Measurements from ENCODE around the gene ZNF397. TPM values are rescaled to one million over a fixed set of nuclear protein-coding genes. Genes with fewer than 3 reads are reported as not detected.
"Not testable (repeated sequence)": the region's sequence is repeated elsewhere in the genome, so short reads cannot be mapped to it uniquely, and the experiment has no call there.

Gene ZNF397
- total RNA-seq, 1 experiment from 2014 or later: 9.8 TPM

DNA sequence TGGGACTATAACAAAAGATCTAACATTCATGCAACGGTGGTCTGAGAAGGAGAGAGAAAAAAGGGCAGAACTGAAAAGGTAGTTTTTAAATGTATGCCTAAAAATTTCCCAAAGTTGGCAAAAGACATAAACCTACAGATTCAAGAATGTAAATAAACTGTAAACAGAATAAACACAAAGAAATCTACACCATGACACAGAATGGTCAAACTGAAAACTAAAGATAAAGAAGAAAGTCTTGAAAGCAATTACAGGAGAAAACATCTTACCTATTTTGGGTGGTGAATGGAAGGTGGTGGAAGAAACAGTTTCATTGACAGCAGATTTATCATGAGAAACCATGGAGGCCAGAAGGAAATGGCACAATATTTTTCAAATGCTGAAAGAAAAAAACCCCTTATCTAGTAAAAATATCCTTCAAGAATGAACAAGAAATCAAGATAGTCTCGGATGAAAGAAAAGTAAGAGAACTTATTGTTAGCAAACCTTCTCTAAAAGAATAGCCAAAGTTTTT, 35.6 kb upstream of the ZNF397 start:
- Histone ChIP-seq H3K9me3 (ENCODE audit: control insufficient read depth, insufficient read depth, low read depth, low read length) (0 out of 2 replicates have a peak, but pooled peaks cover 4% of the 10 kb centered on the region), H3K27me3 (ENCODE audit: control insufficient read depth, insufficient read depth, low read length) (no peaks in the 10 kb centered on the region; the same call in 1 of the 2 replicates), H3K4me3 (ENCODE audit: low read depth in 2 of 2, low read length in 2 of 2) (no peak overlapping the region), H3K36me3 (ENCODE audit: control insufficient read depth, insufficient read depth, low read length) (no peaks in the 10 kb centered on the region), H3K27ac (ENCODE audit: low read length) (no peak overlapping the region), H3K4me1 (ENCODE audit: control insufficient read depth, insufficient read depth, low read length) (no peaks in the 10 kb centered on the region)
- POLR2A ChIA-PET: no interaction called here
- TF ChIP-seq TCF7L2 (IDR thresholded peaks at IDR 0.05; ENCODE audit: low read depth, low read length): no peak
- no TSS peak for BruUV-seq (replicated peaks)
- CTCF ChIA-PET: no interaction called here
- ATAC-seq (no peak), DNase-seq (ENCODE audit: low read depth, low spot score) (no peak)
- in situ Hi-C loops (cut with HindIII; ENCODE audit: low pct_unique_long_range_greater_than_20kb, low sequenced_read_pairs): no loop called here
- intact Hi-C loops (cut with micrococcal nuclease; ENCODE audit: unreplicated experiment): no loop called here

DNA sequence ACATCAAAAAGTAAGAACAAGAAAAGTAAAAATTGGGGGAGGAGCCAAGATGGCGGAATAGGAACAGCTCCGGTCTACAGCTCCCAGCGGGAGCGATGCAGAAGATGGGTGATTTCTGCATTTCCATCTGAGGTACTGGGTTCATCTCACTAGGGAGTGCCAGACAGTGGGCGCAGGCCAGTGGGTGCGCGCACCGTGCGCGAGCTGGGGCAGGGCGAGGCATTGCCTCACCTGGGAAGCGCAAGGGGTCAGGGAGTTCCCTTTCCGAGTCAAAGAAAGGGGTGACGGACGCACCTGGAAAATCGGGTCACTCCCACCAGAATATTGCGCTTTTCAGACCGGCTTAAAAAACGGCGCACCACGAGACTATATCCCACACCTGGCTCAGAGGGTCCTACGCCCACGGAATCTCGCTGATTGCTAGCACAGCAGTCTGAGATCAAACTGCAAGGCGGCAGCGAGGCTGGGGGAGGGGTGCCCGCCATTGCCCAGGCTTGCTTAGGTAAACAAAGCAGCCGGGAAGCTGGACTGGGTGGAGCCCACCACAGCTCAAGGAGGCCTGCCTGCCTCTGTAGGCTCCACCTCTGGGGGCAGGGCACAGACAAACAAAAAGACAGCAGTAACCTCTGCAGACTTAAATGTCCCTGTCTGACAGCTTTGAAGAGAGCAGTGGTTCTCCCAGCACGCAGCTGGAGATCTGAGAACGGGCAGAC, 34.9 kb upstream of the ZNF397 start:
- DNase-seq (ENCODE audit: low read depth, low spot score); H3K36me3 ChIP-seq (ENCODE audit: control insufficient read depth, insufficient read depth, low read length); H3K27me3 ChIP-seq (ENCODE audit: control insufficient read depth, insufficient read depth, low read length); BruUV-seq (replicated peaks); CTCF ChIA-PET; H3K9me3 ChIP-seq (ENCODE audit: control insufficient read depth, insufficient read depth, low read depth, low read length); H3K27ac ChIP-seq (ENCODE audit: low read length); H3K4me3 ChIP-seq (ENCODE audit: low read depth in 2 of 2, low read length in 2 of 2); intact Hi-C loops (cut with micrococcal nuclease; ENCODE audit: unreplicated experiment); H3K4me1 ChIP-seq (ENCODE audit: control insufficient read depth, insufficient read depth, low read length); POLR2A ChIA-PET; in situ Hi-C loops (cut with HindIII; ENCODE audit: low pct_unique_long_range_greater_than_20kb, low sequenced_read_pairs); ATAC-seq: not testable (repeated sequence)

DNA sequence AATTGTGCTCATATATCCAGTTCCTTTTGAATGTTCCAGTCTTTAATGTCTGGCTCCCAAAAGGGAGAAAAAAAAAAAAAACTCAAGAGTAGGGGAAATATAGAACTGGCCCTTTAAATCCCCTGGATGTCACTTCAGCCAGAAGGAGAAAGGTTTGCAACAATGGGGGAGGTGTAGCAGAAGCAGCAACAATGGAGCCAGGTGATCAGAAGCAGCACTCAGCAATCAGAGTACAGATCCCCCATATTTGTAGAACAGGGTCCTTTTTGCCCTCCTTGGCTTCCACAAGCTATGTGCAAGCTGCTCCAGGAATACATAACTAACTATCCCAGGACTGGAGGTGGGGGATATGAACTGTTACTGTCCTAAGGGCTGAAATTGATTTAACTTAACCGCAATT, 25.8 kb upstream of the ZNF397 start:
- Histone ChIP-seq H3K27me3 (ENCODE audit: control insufficient read depth, insufficient read depth, low read length) (no peaks in the 10 kb centered on the region), H3K4me1 (ENCODE audit: control insufficient read depth, insufficient read depth, low read length) (no peaks in the 10 kb centered on the region), H3K4me3 (ENCODE audit: low read depth in 2 of 2, low read length in 2 of 2) (no peak overlapping the region), H3K27ac (ENCODE audit: low read length) (no peak overlapping the region), H3K9me3 (ENCODE audit: control insufficient read depth, insufficient read depth, low read depth, low read length) (no peaks in the 10 kb centered on the region), H3K36me3 (ENCODE audit: control insufficient read depth, insufficient read depth, low read length) (no peaks in the 10 kb centered on the region)
- ChIA-PET POLR2A (no interaction called here), CTCF (no interaction called here)
- DNase-seq (ENCODE audit: low read depth, low spot score): no peak
- intact Hi-C loops (cut with micrococcal nuclease; ENCODE audit: unreplicated experiment) (no loop called here), in situ Hi-C loops (cut with HindIII; ENCODE audit: low pct_unique_long_range_greater_than_20kb, low sequenced_read_pairs) (no loop called here)
- ATAC-seq: no peak
- TF ChIP-seq POLR2AphosphoS5 (IDR thresholded peaks at IDR 0.05; ENCODE audit: low read depth, low read length) (no peak), SIN3A (IDR thresholded peaks at IDR 0.05; ENCODE audit: borderline replicate concordance, insufficient read depth, low read depth, low read length) (no peak), TCF7L2 (IDR thresholded peaks at IDR 0.05; ENCODE audit: low read depth, low read length) (no peak)
- TF ChIP-seq, protein P1, sequence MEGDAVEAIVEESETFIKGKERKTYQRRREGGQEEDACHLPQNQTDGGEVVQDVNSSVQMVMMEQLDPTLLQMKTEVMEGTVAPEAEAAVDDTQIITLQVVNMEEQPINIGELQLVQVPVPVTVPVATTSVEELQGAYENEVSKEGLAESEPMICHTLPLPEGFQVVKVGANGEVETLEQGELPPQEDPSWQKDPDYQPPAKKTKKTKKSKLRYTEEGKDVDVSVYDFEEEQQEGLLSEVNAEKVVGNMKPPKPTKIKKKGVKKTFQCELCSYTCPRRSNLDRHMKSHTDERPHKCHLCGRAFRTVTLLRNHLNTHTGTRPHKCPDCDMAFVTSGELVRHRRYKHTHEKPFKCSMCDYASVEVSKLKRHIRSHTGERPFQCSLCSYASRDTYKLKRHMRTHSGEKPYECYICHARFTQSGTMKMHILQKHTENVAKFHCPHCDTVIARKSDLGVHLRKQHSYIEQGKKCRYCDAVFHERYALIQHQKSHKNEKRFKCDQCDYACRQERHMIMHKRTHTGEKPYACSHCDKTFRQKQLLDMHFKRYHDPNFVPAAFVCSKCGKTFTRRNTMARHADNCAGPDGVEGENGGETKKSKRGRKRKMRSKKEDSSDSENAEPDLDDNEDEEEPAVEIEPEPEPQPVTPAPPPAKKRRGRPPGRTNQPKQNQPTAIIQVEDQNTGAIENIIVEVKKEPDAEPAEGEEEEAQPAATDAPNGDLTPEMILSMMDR (IDR thresholded peaks at IDR 0.05): no peak
- TF ChIP-seq, protein P2, sequence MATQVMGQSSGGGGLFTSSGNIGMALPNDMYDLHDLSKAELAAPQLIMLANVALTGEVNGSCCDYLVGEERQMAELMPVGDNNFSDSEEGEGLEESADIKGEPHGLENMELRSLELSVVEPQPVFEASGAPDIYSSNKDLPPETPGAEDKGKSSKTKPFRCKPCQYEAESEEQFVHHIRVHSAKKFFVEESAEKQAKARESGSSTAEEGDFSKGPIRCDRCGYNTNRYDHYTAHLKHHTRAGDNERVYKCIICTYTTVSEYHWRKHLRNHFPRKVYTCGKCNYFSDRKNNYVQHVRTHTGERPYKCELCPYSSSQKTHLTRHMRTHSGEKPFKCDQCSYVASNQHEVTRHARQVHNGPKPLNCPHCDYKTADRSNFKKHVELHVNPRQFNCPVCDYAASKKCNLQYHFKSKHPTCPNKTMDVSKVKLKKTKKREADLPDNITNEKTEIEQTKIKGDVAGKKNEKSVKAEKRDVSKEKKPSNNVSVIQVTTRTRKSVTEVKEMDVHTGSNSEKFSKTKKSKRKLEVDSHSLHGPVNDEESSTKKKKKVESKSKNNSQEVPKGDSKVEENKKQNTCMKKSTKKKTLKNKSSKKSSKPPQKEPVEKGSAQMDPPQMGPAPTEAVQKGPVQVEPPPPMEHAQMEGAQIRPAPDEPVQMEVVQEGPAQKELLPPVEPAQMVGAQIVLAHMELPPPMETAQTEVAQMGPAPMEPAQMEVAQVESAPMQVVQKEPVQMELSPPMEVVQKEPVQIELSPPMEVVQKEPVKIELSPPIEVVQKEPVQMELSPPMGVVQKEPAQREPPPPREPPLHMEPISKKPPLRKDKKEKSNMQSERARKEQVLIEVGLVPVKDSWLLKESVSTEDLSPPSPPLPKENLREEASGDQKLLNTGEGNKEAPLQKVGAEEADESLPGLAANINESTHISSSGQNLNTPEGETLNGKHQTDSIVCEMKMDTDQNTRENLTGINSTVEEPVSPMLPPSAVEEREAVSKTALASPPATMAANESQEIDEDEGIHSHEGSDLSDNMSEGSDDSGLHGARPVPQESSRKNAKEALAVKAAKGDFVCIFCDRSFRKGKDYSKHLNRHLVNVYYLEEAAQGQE (IDR thresholded peaks at IDR 0.05; ENCODE audit: insufficient read depth in 1 of 2, low read depth in 2 of 2, low read length in 1 of 2): no peak
- no TSS peak for BruUV-seq (replicated peaks)

DNA sequence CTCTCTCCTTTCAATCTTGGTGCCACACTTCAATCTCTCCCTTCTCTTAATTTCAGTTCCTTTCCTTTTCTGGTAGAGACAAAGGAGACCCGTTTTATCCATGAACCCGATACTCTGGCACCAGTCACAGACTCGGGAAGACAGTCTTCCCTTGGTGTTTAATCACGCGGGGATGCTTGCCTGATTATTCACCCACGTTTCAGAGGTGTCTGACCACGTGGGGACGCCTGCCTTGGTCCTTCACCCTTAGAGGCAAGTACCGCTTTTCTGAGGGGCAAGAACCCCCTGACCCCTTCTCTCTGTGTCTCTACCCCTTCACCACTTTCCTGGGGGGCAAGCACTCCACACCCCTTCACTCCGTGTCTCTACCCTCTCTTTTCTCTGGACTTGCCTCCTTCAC, 24.2 kb upstream of the ZNF397 start:
- H3K4me1 ChIP-seq (ENCODE audit: control insufficient read depth, insufficient read depth, low read length); DNase-seq (ENCODE audit: low read depth, low spot score); BruUV-seq (replicated peaks); POLR2A ChIA-PET; H3K36me3 ChIP-seq (ENCODE audit: control insufficient read depth, insufficient read depth, low read length); ATAC-seq; H3K27ac ChIP-seq (ENCODE audit: low read length); H3K27me3 ChIP-seq (ENCODE audit: control insufficient read depth, insufficient read depth, low read length); in situ Hi-C loops (cut with HindIII; ENCODE audit: low pct_unique_long_range_greater_than_20kb, low sequenced_read_pairs); intact Hi-C loops (cut with micrococcal nuclease; ENCODE audit: unreplicated experiment); CTCF ChIA-PET; H3K4me3 ChIP-seq (ENCODE audit: low read depth in 2 of 2, low read length in 2 of 2); H3K9me3 ChIP-seq (ENCODE audit: control insufficient read depth, insufficient read depth, low read depth, low read length): not testable (repeated sequence)

DNA sequence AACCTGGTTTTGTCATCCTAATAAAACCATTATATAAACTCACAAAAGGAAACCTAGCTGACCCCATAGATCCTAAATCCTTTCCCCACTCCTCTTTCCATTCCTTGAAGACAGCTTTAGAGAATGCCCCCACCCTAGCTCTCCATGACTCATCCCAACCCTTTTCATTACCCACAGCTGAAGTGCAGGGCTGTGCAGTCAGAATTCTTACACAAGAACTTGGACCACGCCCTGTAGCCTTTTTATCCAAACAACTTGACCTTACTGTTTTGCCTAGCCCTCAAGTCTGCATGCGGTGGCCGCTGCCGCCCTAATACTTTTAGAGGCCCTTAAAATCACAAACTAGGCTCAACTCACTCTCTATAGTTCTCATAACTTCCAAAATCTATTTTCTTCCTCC, 21.5 kb upstream of the ZNF397 start:
- in situ Hi-C loops (cut with HindIII; ENCODE audit: low pct_unique_long_range_greater_than_20kb, low sequenced_read_pairs); ATAC-seq; POLR2A ChIA-PET; H3K9me3 ChIP-seq (ENCODE audit: control insufficient read depth, insufficient read depth, low read depth, low read length); H3K27me3 ChIP-seq (ENCODE audit: control insufficient read depth, insufficient read depth, low read length); H3K27ac ChIP-seq (ENCODE audit: low read length); intact Hi-C loops (cut with micrococcal nuclease; ENCODE audit: unreplicated experiment); H3K4me3 ChIP-seq (ENCODE audit: low read depth in 2 of 2, low read length in 2 of 2); H3K36me3 ChIP-seq (ENCODE audit: control insufficient read depth, insufficient read depth, low read length); CTCF ChIA-PET; DNase-seq (ENCODE audit: low read depth, low spot score); H3K4me1 ChIP-seq (ENCODE audit: control insufficient read depth, insufficient read depth, low read length); BruUV-seq (replicated peaks): not testable (repeated sequence)
